NCI-H82 treated with DMSO at 0.1 percent for 48 hours (cell line): ENCODE data around the gene LAMA5.

Experiments
- DNase-seq: peaks from one replicate; lab custom pipeline; 2025; ENCODE audit not compliant: unreplicated experiment; lab: John Stamatoyannopoulos, UW

The LAMA5 gene

GRCh38 chr20:62305149-62305764 lies 61.9 kb downstream of the LAMA5 start:
- DNase-seq, result no peak

- DNase-seq, result no peak
Observed at GRCh38 chr20:62304331-62305148, 62.6 kb downstream of the LAMA5 start.

- DNase-seq, result no peak
Observed at GRCh38 chr20:62303340-62304226, 63.5 kb downstream of the LAMA5 start.

GRCh38 chr20:62303062-62303339 lies 64.1 kb downstream of the LAMA5 start:
- DNase-seq, result no peak

GRCh38 chr20:62302341-62303061 lies 64.6 kb downstream of the LAMA5 start, which contains the start of gene ADRM1:
ADRM1 (plus strand) TSS chr20:62302997; CDS start chr20:62303569, 572 bp downstream.
- DNase-seq, result peak; percentile 90

- DNase-seq, result peak; percentile 97
Observed at GRCh38 chr20:62301773-62302340, 65.3 kb downstream of the LAMA5 start.

- no peak for DNase-seq
Observed at GRCh38 chr20:62301111-62301668, 65.9 kb downstream of the LAMA5 start.

GRCh38 chr20:62300319-62300718 lies 66.8 kb downstream of the LAMA5 start:
- DNase-seq, result no peak

- DNase-seq, result no peak
Observed at GRCh38 chr20:62299666-62300236, 67.4 kb downstream of the LAMA5 start.

- no peak for DNase-seq
Observed at GRCh38 chr20:62298577-62299249, 68.4 kb downstream of the LAMA5 start.

GRCh38 chr20:62297449-62298227 lies 69.5 kb downstream of the LAMA5 start:
- no peak for DNase-seq

GRCh38 chr20:62296724-62297448 lies 70.2 kb downstream of the LAMA5 start:
- DNase-seq, result no peak

GRCh38 chr20:62294516-62294915 lies 72.6 kb downstream of the LAMA5 start:
- no peak for DNase-seq

GRCh38 chr20:62293946-62294345 lies 73.2 kb downstream of the LAMA5 start:
- DNase-seq, result no peak

- no peak for DNase-seq
Observed at GRCh38 chr20:62293111-62293784, 73.9 kb downstream of the LAMA5 start.

- DNase-seq, result no peak
Observed at GRCh38 chr20:62292108-62292507, 75.0 kb downstream of the LAMA5 start.

- DNase-seq, result no peak
Observed at GRCh38 chr20:62291251-62292066, 75.7 kb downstream of the LAMA5 start.
